ENCODE results near the gene SERPINB6.
"Not testable (repeated sequence)": the region's sequence is repeated elsewhere in the genome, so short reads cannot be mapped to it uniquely, and the experiment has no call there.

The SERPINB6 gene

GRCh38 chr6:2935566-2936291 is 35.6 kb downstream of the SERPINB6 start:
- TF ChIP-seq CTCF (conservative IDR thresholded peaks at IDR 0.05; ENCODE audit: low read depth, low read length) = no peak
- no peak for DNase-seq (ENCODE audit: low read depth)
- no peak overlapping the region for H3K4me3 ChIP-seq (ENCODE audit: low read length)

DNA sequence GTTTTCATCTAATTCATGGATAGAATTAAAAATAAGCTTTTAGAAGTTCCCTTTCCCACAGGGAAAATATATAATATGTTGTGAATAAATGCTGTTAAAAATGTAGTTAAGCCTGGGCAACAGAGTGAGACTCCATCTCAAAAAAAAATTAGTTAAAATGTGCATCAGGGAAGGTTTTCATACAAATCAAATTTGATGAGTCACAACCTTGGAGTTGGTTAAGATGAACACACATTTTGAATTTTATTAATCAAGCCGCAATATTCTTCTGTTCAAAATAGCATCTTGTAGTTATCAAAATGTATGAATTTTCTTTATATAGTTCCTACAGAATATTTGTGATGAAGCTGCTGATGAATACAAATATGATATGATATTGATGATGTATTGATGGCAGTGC is 37.3 kb downstream of the SERPINB6 start:
- TF ChIP-seq CTCF (conservative IDR thresholded peaks at IDR 0.05; ENCODE audit: low read depth, low read length) = no peak
- DNase-seq (ENCODE audit: low read depth) = no peak
- no peak overlapping the region for H3K4me3 ChIP-seq (ENCODE audit: low read length)

- not testable (repeated sequence) for DNase-seq (ENCODE audit: low read depth); H3K4me3 ChIP-seq (ENCODE audit: low read length)
These were observed 38.5 kb downstream of the SERPINB6 start for GRCh38 chr6:2932911-2933310.

DNA sequence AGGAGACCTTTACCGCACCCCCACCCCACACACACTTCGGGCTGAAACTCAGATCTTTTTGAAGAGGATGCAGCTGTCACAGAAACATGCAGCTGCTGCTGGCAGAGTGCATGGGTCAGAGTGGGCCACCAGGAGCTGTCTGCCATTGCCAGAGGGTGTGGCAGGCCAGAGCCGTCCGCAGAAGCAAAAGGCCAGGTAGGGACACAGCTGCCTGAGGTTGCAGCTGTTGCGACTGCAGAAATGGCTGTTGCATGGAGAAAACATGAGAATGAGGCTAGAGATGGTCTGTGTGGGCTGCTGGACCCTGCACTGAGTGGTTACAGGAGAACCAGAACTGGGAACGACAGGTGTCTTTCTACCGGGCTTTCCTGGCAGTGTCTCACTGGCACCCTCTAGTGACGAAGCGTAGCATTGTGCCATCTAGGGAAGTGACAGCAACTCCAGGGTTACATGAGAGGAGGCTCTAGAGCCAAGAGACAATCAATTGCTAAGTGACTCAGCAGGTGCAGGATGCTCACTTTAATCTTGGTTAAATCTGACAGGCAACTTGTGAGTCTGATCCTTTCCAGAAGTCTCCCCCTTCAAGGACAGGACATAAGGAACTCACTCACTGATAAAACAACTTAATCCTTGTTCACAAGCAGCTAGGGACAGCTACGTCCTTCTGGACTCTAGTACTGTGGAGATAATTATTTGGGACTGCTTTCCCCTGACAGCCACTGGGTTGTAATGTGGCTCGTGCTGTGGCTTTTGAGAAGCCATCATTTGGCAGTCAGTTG is 39.2 kb downstream of the SERPINB6 start:
- TF ChIP-seq CTCF (conservative IDR thresholded peaks at IDR 0.05; ENCODE audit: low read depth, low read length) = peak; percentile 100
- H3K4me3 ChIP-seq (ENCODE audit: low read length) = no peak overlapping the region
- DNase-seq (ENCODE audit: low read depth) = no peak

DNA sequence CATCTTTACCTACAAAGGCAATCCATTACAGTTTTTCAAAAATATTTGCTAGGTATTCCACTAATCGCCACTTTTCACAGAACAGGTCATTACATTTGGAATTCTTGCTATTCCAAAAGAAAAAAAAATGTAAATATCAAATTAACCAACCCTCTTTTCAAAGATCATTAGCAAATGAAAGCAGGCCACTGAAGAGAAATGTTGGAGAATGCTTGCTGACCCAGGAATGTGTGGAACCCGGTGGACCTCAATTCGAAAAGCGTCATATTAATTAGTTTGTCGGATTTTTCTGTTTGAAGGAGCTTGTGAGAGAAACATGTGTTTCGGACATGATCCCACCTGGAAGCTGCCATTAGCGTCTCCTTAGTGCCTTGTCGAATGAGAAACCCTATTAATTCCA is 40.3 kb downstream of the SERPINB6 start:
- no peak for TF ChIP-seq CTCF (conservative IDR thresholded peaks at IDR 0.05; ENCODE audit: low read depth, low read length)

DNA sequence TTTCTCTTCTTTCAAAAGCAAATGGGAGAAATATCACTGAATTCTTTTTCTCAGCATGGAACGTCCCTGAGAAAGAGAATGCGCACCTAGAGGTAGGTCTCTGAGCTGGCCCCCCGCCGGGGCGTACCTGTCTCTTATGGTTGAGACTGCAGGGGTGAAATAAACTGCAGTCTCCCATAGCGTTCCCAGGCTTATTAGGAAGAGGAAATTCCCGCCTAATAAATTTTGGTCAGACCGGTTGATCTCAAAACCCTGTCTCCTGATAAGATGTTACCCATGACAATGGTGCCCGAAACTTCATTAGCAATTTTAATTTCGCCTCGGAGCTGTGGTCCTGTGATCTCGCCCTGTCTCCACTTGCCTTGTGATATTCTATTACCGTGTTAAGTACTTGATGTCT is 43.4 kb downstream of the SERPINB6 start:
- H3K4me3 ChIP-seq (ENCODE audit: low read length); DNase-seq (ENCODE audit: low read depth): not testable (repeated sequence)

More for the DNA sequence above, 40.3 kb downstream of the SERPINB6 start:
- no peak for DNase-seq (ENCODE audit: low read depth)
- H3K4me3 ChIP-seq (ENCODE audit: low read length) = no peak overlapping the region

GRCh38 chr6:2925842-2926747 is 45.3 kb downstream of the SERPINB6 start:
- H3K4me3 ChIP-seq (ENCODE audit: low read length); DNase-seq (ENCODE audit: low read depth): not testable (repeated sequence)

- DNase-seq (ENCODE audit: low read depth) = no peak
- no peak for TF ChIP-seq CTCF (conservative IDR thresholded peaks at IDR 0.05; ENCODE audit: low read depth, low read length)
- H3K4me3 ChIP-seq (ENCODE audit: low read length) = no peak overlapping the region
These were observed 49.7 kb downstream of the SERPINB6 start for GRCh38 chr6:2921520-2922115.
